SH-SY5Y (cell line): Measurements from ENCODE around the gene OR10G6.

ENCODE experiments used
- GATA2 ChIP-seq: IDR thresholded peaks from 2 replicates; pipeline ENCODE4 v1.6.1; 2011; ENCODE audit warnings: mild to moderate bottlenecking, low read depth, low read length
- GATA3 ChIP-seq: IDR thresholded peaks from 2 replicates; pipeline ENCODE4 v1.6.1; 2011; ENCODE audit warnings: low read depth, mild to moderate bottlenecking, low read length, moderate library complexity

OR10G6 gene

GRCh38 chr11:123995119-123995518 is at the start of gene OR10G6:
Gene OR10G6 (minus strand): TSS chr11:123995161. CDS start chr11:123995161, 0 bp downstream.
- no peak for TF ChIP-seq GATA3
- no peak for TF ChIP-seq GATA2

GRCh38 chr11:124043420-124043819 is 48.5 kb upstream of the OR10G6 start:
- TF ChIP-seq GATA3 (no peak), GATA2 (no peak)

GRCh38 chr11:124041254-124041653 is 46.3 kb upstream of the OR10G6 start, which contains the start of gene OR10G7:
Gene OR10G7 (minus strand): TSS chr11:124041325. CDS start chr11:124039001, 2,324 bp downstream.
- TF ChIP-seq GATA2: no peak
- no peak for TF ChIP-seq GATA3

- TF ChIP-seq GATA3: no peak
- no peak for TF ChIP-seq GATA2
These were observed 44.6 kb upstream of the OR10G6 start for GRCh38 chr11:124039557-124039956.

- TF ChIP-seq GATA3 (no peak), GATA2 (no peak)
These were observed 41.7 kb upstream of the OR10G6 start for GRCh38 chr11:124036666-124037065.

- TF ChIP-seq GATA2 (no peak), GATA3 (no peak)
These were observed 31.5 kb upstream of the OR10G6 start, which contains the start of gene OR10G8 for GRCh38 chr11:124026498-124026897. Gene OR10G8 (plus strand): TSS chr11:124026798. CDS start chr11:124029623, 2,825 bp downstream.

GRCh38 chr11:124012697-124013096 is 17.7 kb upstream of the OR10G6 start, which contains the start of gene OR10G4:
Gene OR10G4 (plus strand): TSS chr11:124012997. CDS start chr11:124015575, 2,578 bp downstream.
- TF ChIP-seq GATA2 (no peak), GATA3 (no peak)

GRCh38 chr11:123979311-123979710 is 15.7 kb downstream of the OR10G6 start:
- TF ChIP-seq GATA3 (no peak), GATA2 (no peak)

- no peak for TF ChIP-seq GATA2
- no peak for TF ChIP-seq GATA3
These were observed 17.1 kb downstream of the OR10G6 start, which contains the start of gene OR10S1 for GRCh38 chr11:123977731-123978347. Gene OR10S1 (minus strand): TSS chr11:123977781. CDS start chr11:123977664, 117 bp downstream.

GRCh38 chr11:123976770-123977560 is 18.0 kb downstream of the OR10G6 start:
- no peak for TF ChIP-seq GATA3
- TF ChIP-seq GATA2: no peak

GRCh38 chr11:123973816-123974215 is 21.1 kb downstream of the OR10G6 start:
- TF ChIP-seq GATA3 (no peak), GATA2 (no peak)

GRCh38 chr11:123956752-123957151 is 38.2 kb downstream of the OR10G6 start:
- TF ChIP-seq GATA2 (no peak), GATA3 (no peak)

GRCh38 chr11:123945132-123945531 is 49.8 kb downstream of the OR10G6 start:
- TF ChIP-seq GATA2 (no peak), GATA3 (no peak)
